Neural cell (in vitro differentiated cells): ENCODE results near the gene XCR1. TPM values are rescaled to one million over a fixed set of nuclear protein-coding genes. Genes with fewer than 3 reads are reported as not detected.

Experiments used
- H2AFZ ChIP-seq: fragments of 200-600, 300-800 bp; sonication (generic), shearing (Covaris generic); 2 replicates; pipeline ENCODE4 v1.6.0; 2014; ENCODE audit warnings: low read depth, mild to moderate bottlenecking, antibody characterized with exemption, low read length, moderate library complexity
- H3F3A ChIP-seq: fragments of 200-600 bp; shearing (Covaris generic); 2 replicates; pipeline ENCODE4 v1.6.1; 2016; ENCODE audit warnings: mild to moderate bottlenecking, moderate library complexity, mixed read lengths, antibody characterized with exemption, low read length; ENCODE audit not compliant: insufficient read depth, poor library complexity, severe bottlenecking
- H3K27ac ChIP-seq: fragments of 200-600, 300-800 bp; sonication (generic), shearing (Covaris generic); 2 replicates; pipeline ENCODE4 v1.5.1; 2014; ENCODE audit warnings: mild to moderate bottlenecking, low read length, moderate library complexity
- H3K27me3 ChIP-seq: fragments of 300-800, 200-600 bp; sonication (generic), shearing (Covaris generic); 2 replicates; pipeline ENCODE4 v1.6.0; 2014; ENCODE audit warnings: mild to moderate bottlenecking, low read depth, low read length, moderate library complexity; ENCODE audit not compliant: insufficient read depth
- H3K36me3 ChIP-seq: fragments of 300-800, 200-600 bp; sonication (generic), shearing (Covaris generic); 2 replicates; pipeline ENCODE4 v1.5.1; 2014; ENCODE audit warnings: mild to moderate bottlenecking, antibody characterized with exemption, low read length, moderate library complexity; ENCODE audit not compliant: insufficient read depth
- H3K4me2 ChIP-seq: fragments of 300-800, 200-600 bp; sonication (generic), shearing (Covaris generic); 2 replicates; pipeline ENCODE4 v1.6.0; 2014; ENCODE audit warnings: mild to moderate bottlenecking, low read length
- H3K4me3 ChIP-seq: fragments of 300-800, 200-600 bp; sonication (generic), shearing (Covaris generic); 2 replicates; pipeline ENCODE4 v1.5.1; 2014; ENCODE audit warnings: mild to moderate bottlenecking, low read length, moderate library complexity
- H3K79me2 ChIP-seq: fragments of 200-600 bp; shearing (Covaris generic); replicated peaks from 2 replicates; pipeline ENCODE4 v1.6.0; 2014; ENCODE audit warnings: mild to moderate bottlenecking, low read length, moderate library complexity; ENCODE audit not compliant: insufficient read depth
- H3K9ac ChIP-seq: fragments of 300-800, 200-600 bp; sonication (generic), shearing (Covaris generic); 2 replicates; pipeline ENCODE4 v1.6.1; 2016; ENCODE audit warnings: mild to moderate bottlenecking, low read length, mixed read lengths
- H3K9me2 ChIP-seq: fragments of 200-600 bp; shearing (Covaris generic); 2 replicates; pipeline ENCODE4 v1.6.1; 2016; ENCODE audit warnings: mild to moderate bottlenecking, low read length, mixed read lengths; ENCODE audit not compliant: insufficient read depth
- H3K9me3 ChIP-seq: fragments of 200-600, 300-800 bp; sonication (generic), shearing (Covaris generic); 2 replicates; pipeline ENCODE4 v1.6.1; 2016; ENCODE audit warnings: mild to moderate bottlenecking, mixed run types, low read length, moderate library complexity, mixed read lengths
- H4K20me1 ChIP-seq: fragments of 200-600 bp; shearing (Covaris generic); 2 replicates; pipeline ENCODE4 v1.6.1; 2016; ENCODE audit warnings: mild to moderate bottlenecking, mixed run types; ENCODE audit not compliant: insufficient read depth
- EP300 ChIP-seq: fragments of 450-650 bp; conservative IDR thresholded peaks from 2 replicates; pipeline ENCODE4 v1.6.1; 2014; ENCODE audit warnings: antibody characterized with exemption, mild to moderate bottlenecking, moderate library complexity; ENCODE audit not compliant: poor library complexity, severe bottlenecking
- MXI1 ChIP-seq: fragments of 450-650 bp; conservative IDR thresholded peaks from 2 replicates; pipeline ENCODE4 v1.6.1; 2014; ENCODE audit warnings: antibody characterized with exemption, mild to moderate bottlenecking; ENCODE audit not compliant: poor library complexity, severe bottlenecking
- POLR2AphosphoS5 ChIP-seq: IDR thresholded peaks from 2 replicates; pipeline ENCODE4 v1.6.1; 2012
- RAD21 ChIP-seq: fragments of 450-650 bp; conservative IDR thresholded peaks from 2 replicates; pipeline ENCODE4 v1.6.1; 2014; ENCODE audit warnings: antibody characterized with exemption, mild to moderate bottlenecking, moderate library complexity
- SMC3 ChIP-seq: fragments of 450-650 bp; conservative IDR thresholded peaks from 2 replicates; pipeline ENCODE4 v1.6.1; 2014; ENCODE audit warnings: antibody characterized with exemption, mild to moderate bottlenecking, moderate library complexity; ENCODE audit not compliant: poor library complexity
- TAF1 ChIP-seq: IDR thresholded peaks from 2 replicates; pipeline ENCODE4 v1.6.1; 2012; ENCODE audit warnings: low read depth
- polyA plus RNA-seq: library from polyadenylated mRNA; depleted of rRNA; stranded (reverse); fragments of >200 nt; gene quantifications from 2 replicates; pipeline ENCODE4 v1.2.3, GENCODE V29; 2014
- TF ChIP-seq, protein P1 (sequence below): fragments of 450-650 bp; IDR thresholded peaks from 2 replicates; pipeline ENCODE4 v1.5.1; 2014; ENCODE audit warnings: antibody characterized with exemption, mild to moderate bottlenecking, moderate library complexity; ENCODE audit not compliant: poor library complexity, severe bottlenecking
- TF ChIP-seq, protein P2 (sequence below): IDR thresholded peaks from 2 replicates; pipeline ENCODE4 v1.6.1; 2012; ENCODE audit warnings: borderline replicate concordance

XCR1 gene
- polyA plus RNA-seq, 1 donor from 2014 or later: not detected

DNA sequence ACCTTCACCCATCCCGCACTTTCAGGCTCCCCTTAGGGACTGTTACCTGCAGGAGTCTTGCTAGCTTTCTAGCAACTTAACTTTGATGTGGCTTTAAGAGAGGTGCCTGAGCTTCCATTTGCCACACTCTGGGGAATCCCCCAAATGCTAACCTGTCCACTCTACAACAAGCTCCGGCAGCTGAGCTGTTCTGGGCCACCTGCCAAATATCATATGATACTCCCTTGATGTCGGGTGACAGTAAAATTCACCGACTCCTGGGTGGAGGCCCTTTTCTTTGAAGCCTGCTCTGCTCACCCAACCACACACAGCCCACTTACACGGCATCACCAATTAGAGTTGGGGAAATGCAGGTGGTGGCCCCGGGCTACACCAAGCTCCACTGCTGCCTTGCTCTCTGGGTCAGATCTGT lies 38.0 kb upstream of the XCR1 start:
- Histone ChIP-seq H3K4me3 (no peak overlapping the region), H3K36me3 (no peaks in the 10 kb centered on the region), H3K27me3 (no peaks in the 10 kb centered on the region), H3K4me2 (no peak overlapping the region), H4K20me1 (no peaks in the 10 kb centered on the region), H3K27ac (no peak overlapping the region), H3K79me2 (no peaks in the 10 kb centered on the region), H3F3A (no peaks in the 10 kb centered on the region), H3K9me2 (no peaks in the 10 kb centered on the region), H2AFZ (no peak overlapping the region), H3K9me3 (no peaks in the 10 kb centered on the region), H3K9ac (no peak overlapping the region)
- TF ChIP-seq, protein P1, sequence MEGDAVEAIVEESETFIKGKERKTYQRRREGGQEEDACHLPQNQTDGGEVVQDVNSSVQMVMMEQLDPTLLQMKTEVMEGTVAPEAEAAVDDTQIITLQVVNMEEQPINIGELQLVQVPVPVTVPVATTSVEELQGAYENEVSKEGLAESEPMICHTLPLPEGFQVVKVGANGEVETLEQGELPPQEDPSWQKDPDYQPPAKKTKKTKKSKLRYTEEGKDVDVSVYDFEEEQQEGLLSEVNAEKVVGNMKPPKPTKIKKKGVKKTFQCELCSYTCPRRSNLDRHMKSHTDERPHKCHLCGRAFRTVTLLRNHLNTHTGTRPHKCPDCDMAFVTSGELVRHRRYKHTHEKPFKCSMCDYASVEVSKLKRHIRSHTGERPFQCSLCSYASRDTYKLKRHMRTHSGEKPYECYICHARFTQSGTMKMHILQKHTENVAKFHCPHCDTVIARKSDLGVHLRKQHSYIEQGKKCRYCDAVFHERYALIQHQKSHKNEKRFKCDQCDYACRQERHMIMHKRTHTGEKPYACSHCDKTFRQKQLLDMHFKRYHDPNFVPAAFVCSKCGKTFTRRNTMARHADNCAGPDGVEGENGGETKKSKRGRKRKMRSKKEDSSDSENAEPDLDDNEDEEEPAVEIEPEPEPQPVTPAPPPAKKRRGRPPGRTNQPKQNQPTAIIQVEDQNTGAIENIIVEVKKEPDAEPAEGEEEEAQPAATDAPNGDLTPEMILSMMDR: no peak
- TF ChIP-seq, protein P2, sequence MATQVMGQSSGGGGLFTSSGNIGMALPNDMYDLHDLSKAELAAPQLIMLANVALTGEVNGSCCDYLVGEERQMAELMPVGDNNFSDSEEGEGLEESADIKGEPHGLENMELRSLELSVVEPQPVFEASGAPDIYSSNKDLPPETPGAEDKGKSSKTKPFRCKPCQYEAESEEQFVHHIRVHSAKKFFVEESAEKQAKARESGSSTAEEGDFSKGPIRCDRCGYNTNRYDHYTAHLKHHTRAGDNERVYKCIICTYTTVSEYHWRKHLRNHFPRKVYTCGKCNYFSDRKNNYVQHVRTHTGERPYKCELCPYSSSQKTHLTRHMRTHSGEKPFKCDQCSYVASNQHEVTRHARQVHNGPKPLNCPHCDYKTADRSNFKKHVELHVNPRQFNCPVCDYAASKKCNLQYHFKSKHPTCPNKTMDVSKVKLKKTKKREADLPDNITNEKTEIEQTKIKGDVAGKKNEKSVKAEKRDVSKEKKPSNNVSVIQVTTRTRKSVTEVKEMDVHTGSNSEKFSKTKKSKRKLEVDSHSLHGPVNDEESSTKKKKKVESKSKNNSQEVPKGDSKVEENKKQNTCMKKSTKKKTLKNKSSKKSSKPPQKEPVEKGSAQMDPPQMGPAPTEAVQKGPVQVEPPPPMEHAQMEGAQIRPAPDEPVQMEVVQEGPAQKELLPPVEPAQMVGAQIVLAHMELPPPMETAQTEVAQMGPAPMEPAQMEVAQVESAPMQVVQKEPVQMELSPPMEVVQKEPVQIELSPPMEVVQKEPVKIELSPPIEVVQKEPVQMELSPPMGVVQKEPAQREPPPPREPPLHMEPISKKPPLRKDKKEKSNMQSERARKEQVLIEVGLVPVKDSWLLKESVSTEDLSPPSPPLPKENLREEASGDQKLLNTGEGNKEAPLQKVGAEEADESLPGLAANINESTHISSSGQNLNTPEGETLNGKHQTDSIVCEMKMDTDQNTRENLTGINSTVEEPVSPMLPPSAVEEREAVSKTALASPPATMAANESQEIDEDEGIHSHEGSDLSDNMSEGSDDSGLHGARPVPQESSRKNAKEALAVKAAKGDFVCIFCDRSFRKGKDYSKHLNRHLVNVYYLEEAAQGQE: no peak
- TF ChIP-seq MXI1: no peak

DNA sequence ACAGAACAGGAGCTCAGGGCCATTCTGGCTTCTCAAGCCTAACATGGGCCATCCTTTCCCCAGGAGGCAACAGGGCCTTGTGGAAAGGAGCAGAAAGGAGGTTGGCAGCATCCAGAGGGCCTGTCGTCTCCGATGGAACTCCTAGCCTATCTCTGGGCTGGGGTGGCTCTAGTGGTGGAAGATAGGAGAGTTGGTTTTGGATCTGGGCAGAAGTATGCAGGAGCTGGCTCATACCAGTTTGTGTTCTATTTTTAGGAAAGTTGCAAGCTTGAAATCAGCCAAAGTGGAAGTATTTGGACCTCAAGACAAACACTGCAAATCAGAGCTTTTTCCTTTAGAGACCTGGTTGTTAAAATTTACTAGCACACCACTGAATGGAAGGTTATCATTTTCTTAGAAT lies 35.4 kb upstream of the XCR1 start:
- no peak overlapping the region for H2AFZ ChIP-seq
- no peaks in the 10 kb centered on the region for H3K9me3 ChIP-seq
- H3K27ac ChIP-seq: no peak overlapping the region
- H3F3A ChIP-seq: no peaks in the 10 kb centered on the region
- H3K27me3 ChIP-seq: no peaks in the 10 kb centered on the region
- H3K4me3 ChIP-seq: no peak overlapping the region
- H3K79me2 ChIP-seq: no peaks in the 10 kb centered on the region
- H3K9ac ChIP-seq: no peak overlapping the region
- TF ChIP-seq, protein P1: no peak
- TF ChIP-seq EP300: no peak
- TF ChIP-seq SMC3: no peak
- TF ChIP-seq POLR2AphosphoS5: no peak
- H4K20me1 ChIP-seq: no peaks in the 10 kb centered on the region
- H3K4me2 ChIP-seq: no peak overlapping the region
- H3K36me3 ChIP-seq: no peaks in the 10 kb centered on the region
- no peaks in the 10 kb centered on the region for H3K9me2 ChIP-seq

DNA sequence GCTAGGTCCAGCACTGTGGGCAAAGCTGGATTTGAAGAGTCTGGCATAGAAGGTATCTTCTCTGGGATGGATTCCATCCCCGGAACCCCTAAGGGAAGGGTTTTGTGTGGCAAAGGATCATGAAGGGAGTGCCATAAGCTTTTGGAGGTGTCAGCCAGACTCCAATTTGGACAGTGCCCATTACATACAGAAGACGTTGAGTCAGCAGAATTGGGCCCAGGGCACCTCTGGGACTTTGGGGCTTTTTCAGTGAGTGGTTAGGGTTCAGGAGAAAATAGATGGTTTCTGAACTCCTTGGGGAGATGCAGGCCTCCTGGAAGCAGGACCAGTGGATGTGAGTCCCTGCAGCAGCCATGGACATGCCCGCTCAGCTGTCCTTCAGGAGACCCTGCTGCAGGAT lies 34.6 kb upstream of the XCR1 start:
- no peak overlapping the region for H3K4me2 ChIP-seq
- no peaks in the 10 kb centered on the region for H4K20me1 ChIP-seq
- H3K4me3 ChIP-seq: no peak overlapping the region
- no peak overlapping the region for H3K27ac ChIP-seq
- no peak overlapping the region for H2AFZ ChIP-seq
- no peaks in the 10 kb centered on the region for H3K27me3 ChIP-seq
- H3F3A ChIP-seq: no peaks in the 10 kb centered on the region
- no peaks in the 10 kb centered on the region for H3K9me2 ChIP-seq
- no peaks in the 10 kb centered on the region for H3K36me3 ChIP-seq
- no peak overlapping the region for H3K9ac ChIP-seq
- H3K79me2 ChIP-seq: no peaks in the 10 kb centered on the region
- H3K9me3 ChIP-seq: no peaks in the 10 kb centered on the region
- no peak for TF ChIP-seq MXI1
- TF ChIP-seq, protein P1: no peak
- TF ChIP-seq RAD21: no peak
- TF ChIP-seq, protein P2: no peak
- TF ChIP-seq POLR2AphosphoS5: no peak
- TF ChIP-seq SMC3: no peak
- no peak for TF ChIP-seq TAF1
